ENCODE data around the gene TMEM63C.

The TMEM63C gene

GRCh38 chr14:77253333-77254190 lies 72.0 kb downstream of the TMEM63C start:
- no peak for DNase-seq (ENCODE audit: low spot score)

DNA sequence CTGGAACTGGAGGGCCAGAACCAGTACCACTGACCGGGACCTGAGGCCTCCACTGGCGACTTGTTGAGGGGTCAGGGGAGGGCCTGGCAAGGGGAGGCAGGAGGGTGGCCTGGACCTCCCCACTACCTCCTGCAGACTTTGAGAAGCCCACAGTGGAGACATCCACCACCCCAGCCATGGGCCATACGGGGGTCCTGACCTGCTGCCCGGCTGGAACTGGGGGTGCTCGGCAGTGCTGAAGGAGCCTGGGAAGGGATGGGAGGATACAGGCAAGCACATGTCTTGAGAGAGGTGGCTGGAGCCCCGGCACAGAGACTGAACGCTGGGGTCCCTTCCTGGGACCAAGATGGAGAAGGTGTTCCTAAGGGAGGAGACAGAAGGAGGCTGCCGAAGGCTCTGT lies 75.1 kb downstream of the TMEM63C start:
- no peak for DNase-seq (ENCODE audit: low spot score)

- DNase-seq (ENCODE audit: low spot score) = no peak
Observed at GRCh38 chr14:77257700-77258099, 76.1 kb downstream of the TMEM63C start.

DNA sequence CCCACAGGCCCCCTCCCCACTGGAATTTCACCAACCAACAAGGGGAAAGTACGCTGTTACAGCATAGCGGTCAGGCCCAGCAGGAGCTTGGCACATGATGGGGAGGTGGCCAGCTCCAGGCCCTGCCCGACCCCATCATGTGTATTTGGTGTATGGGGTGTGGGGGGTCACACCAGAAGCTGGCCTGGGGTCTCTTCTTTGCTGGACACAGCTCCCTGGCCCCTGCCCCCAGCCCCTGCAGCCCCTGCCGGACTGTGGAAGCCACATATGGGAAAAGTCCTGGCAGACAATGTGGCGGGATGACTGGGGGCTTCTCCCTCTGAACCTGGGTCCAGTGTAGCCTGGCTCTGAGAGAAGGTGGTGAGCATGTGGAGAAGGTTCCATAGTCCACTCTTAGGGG lies 77.0 kb downstream of the TMEM63C start:
- no peak for DNase-seq (ENCODE audit: low spot score)

DNA sequence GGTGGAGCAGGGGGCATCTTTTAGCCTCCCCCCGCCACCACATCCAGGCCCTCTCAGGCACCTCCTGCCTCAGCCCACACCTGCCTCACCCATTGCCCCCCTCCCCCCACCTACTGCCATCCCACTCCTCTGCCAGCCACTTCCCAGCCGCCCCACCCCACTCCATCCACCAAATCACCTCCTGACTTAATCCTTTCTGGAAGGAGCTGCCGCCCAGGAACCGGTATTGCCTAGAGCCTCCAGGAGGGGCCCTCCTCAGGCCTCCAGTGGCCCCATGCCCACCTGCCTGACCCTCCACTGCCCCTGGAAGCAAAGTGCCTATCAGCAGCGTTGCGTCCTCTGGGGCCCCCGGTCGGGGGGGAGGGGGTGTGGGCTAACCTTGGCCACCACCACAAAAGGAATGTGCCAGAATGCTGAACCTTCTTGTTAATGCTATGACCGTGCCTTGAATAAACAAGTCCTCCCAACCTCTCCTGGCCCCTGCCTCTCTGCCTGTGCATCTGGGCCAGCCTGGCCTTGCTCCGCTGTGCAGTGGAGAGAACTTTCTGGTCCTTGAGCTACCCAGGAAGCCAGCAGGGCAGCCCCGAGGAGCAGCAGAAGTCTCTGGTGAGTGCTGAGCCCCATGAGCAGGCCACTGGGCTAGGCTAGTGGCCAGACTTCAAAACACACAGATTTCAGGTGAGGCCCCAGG lies 77.6 kb downstream of the TMEM63C start:
- no peak for DNase-seq (ENCODE audit: low spot score)

DNA sequence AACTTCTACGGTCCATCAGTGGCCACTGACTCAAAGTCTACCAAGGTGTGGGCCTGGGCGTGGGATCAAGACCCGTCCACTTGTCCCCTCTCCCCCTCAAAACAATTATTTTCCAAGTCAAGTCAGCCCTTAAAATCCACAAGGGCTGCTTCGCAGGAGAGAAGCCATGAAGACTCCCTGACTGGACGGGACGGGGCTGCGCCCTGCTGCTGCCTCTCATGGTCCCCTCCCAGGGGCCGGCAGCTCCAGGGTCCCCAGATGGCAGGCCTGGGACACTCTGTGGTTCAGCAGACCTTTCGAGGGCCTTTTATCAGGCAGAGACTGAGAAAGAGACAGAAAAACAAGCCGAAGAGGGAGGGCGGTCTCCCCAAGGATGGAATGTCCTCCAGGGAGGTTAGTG lies 78.6 kb downstream of the TMEM63C start:
- DNase-seq (ENCODE audit: low spot score) = no peak

DNA sequence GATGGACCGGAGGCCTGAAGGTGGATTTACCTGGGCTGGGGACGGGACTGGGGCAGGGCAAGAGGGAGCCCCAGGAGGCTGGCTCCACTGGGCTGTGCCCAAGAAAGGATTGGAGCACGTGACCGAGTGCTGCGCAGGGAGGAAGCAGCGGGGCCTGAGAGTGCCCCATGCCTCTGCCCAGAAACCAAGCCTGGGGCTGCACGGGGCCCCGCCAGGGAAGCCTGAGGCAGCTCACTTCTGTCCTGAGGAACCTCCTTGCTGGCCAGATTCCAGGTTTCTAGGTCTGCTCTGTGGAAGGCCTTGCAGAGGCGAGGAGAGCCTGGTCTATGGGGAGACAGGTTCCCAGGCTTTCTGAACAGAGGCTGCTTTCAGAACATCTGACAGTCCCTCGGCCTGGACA lies 79.0 kb downstream of the TMEM63C start:
- no peak for DNase-seq (ENCODE audit: low spot score)

DNA sequence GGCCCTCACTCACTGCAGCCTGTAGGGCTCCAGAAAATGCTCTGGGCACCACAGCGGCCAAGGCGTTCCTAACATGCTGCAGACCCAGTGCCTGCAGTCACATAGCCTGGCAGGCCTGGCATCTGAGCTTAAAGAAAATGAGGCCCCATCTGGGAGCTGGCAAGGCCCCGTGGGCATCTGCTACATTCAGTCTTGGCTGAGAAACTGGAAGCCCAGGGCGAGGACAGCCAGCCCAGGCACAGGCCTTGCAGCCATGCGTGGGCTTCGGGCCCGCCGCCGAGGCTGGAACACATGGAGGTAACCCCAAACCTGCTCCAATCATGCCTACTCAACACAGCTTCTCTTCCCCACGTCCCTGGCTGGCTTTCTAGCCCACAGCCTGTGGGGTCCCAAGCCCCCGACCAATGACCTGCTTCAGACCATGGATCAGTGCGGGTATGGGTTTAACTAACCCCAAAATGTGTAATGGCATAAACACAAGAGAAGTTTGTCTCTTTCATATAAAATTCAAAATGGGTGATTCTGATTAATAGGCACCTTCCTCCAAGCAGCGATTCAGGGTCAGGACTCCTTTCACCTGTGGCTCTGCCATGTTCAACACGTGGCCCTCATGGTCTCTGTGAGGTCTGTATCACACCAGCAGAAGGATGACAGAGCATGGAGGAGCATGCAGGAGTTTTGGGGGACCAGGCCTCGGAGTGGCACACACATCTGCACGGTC lies 83.0 kb downstream of the TMEM63C start:
- no peak for DNase-seq (ENCODE audit: low spot score)

- DNase-seq (ENCODE audit: low spot score) = no peak
Observed at GRCh38 chr14:77265187-77265515, 83.6 kb downstream of the TMEM63C start.

DNA sequence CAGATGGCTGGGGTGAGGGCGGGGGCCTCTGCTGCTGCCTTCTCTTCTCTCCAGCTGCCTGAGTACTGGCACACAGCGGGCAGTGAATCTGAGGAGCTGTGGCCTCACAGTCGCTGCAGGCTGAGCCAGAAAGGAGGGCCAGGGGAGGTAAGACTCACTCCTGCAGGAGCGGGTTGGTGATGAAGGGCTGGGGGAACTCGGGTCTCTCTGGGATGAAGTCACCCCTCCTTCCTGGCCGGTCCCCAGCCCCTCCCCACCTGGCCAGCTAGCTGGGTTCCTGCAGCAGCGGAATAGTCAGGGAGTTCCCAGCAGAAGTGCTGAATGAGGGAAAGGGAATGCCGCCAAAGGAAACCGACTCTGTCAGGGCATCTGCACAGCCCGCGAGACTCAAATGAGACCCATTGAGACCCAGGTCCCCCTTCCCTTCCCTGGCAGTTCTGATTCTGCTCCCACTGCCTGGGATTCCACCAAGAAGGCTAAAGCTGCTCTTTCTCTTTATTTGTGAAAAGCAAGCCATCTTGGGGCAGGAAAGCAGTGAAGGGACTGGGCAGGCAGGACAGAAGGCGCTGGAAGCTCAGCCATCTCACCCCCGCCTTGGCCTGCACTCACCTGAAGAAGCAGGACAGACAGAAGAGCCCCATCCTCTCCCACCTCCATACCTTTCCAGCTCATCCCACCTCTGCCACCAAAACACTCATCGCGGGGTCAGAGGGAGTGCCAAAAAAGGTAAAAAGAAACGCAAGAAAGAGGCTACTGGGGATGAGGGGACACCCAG lies 84.2 kb downstream of the TMEM63C start:
- no peak for DNase-seq (ENCODE audit: low spot score)

GRCh38 chr14:77266336-77266735 lies 84.7 kb downstream of the TMEM63C start:
- no peak for DNase-seq (ENCODE audit: low spot score)

DNA sequence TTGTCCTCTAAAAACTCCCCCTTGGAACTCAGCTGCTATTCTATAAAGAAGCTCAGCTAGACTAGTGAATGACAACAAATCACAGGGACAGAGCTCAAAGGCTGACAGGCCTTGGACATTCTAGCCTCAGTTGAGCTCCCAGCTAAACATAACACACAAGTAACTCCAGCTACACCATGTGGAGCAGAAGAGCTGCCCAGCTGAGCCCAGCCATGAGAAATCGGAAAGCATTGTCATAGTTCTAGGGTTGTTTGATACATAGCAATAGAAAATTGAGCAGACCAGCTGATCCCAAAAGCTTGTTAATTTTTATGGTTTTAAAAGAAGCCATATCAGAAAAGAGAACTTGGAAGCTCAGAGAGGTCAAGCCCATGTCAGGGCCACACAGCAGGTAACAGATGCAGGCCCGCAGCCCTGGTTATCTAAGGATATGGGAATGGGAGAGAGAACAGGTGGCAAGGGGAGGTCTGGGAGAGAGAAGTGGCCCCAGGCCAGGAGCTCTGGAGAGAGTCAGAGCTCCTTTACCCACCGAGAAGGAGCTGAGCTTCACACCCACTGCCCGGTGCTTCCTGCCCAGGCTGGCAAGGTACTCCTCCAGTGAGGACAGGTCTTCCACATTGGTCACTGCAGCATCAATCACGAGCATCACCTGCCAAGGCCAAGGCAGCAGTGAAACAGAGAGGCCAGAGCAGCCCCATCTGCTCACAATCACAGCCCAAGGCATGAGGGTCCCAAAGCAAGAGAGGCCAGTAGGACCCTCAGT lies 86.5 kb downstream of the TMEM63C start:
- no peak for DNase-seq (ENCODE audit: low spot score)

- DNase-seq (ENCODE audit: low spot score) = peak; percentile 38
Observed at GRCh38 chr14:77268989-77269600, 87.5 kb downstream of the TMEM63C start.

GRCh38 chr14:77270361-77271112 lies 88.9 kb downstream of the TMEM63C start:
- peak; percentile 73 for DNase-seq (ENCODE audit: low spot score)

DNA sequence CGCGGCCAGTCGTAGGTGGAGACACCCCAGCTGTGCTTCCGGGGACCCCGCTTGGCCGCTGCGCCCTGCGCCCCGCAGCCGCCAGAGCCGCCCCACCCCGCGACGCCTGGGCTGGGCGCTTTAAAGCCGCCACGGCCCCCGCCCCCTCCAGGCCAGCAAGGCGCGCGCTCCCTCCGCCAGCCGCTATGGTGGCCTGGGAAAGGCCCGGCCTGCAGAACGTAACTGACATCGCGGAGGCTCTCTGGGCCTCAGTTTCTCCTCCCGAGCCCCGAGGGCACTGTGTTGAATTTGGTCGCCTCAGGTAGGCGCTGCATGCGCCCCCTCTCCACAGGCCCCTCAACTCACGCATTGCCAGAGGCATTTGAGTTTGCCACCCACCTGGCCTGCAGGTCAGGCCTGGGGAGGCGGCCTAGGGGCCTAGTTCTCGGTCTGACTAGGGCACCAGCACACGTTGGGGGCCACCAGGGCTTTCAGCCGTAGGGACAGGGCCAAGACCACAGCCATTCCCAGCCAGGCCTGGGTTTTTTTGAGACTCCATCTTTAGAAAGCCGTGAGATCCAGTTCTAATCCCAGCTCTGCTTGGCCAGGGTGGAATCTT lies 89.6 kb downstream of the TMEM63C start, which contains the start of gene NGB:
TSS of gene NGB (minus strand) at position 94 of the 598 bp plus-strand sequence. CDS start 269 bp downstream, outside the sequence.
- DNase-seq (ENCODE audit: low spot score) = no peak

- no peak for DNase-seq (ENCODE audit: low spot score)
Observed at GRCh38 chr14:77272261-77272660, 90.7 kb downstream of the TMEM63C start.

DNA sequence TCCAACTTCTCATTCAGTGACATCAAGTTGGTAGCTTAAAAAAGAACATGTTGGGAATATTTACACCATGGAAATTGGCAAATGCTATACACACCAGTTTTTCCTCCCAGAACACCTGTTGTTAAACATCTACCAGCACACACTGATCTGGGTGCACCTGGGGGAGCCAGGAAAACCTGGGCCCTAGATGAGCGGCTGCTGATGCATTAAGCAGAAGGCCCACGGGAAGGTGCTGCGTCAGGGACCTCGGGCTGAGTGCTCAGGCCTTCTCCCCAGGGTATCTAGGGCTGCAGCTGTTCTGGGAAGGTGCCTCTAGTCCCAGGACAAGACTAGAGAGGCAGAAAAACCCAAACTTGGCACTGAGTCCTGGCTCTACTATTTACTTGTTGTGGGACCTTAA lies 92.2 kb downstream of the TMEM63C start:
- no peak for DNase-seq (ENCODE audit: low spot score)

- no peak for DNase-seq (ENCODE audit: low spot score)
Observed at GRCh38 chr14:77275041-77275580, 93.5 kb downstream of the TMEM63C start.

DNA sequence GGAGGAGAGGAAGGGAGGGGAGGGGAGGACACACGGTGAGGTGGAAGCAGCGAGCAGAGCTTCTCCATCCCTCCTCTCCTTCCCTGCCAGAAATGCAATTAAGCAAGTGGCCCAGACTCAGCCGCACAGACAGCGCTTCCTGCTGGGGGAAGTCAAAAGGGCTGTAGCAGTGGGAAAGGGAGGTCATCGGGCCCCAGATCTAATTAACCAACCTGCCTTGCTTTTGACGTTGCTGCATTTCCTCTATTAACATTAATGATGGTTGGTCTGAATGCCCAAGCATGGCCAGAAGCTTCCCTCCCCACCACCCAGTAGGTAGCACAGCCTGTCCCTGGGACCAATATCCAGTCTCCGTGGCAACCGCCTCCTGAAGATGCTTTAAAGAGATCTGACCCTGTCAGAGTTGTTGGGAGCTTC lies 94.0 kb downstream of the TMEM63C start:
- peak; percentile 58 for DNase-seq (ENCODE audit: low spot score)

Measured in iPS-NIHi11 (cell line).